ENCODE results near the gene USP3. TPM values are rescaled to one million over a fixed set of nuclear protein-coding genes. Genes with fewer than 3 reads are reported as not detected.

The USP3 gene
- total RNA-seq, 2 experiments from 2014 or later, result 57.1 to 58.6 TPM

DNA sequence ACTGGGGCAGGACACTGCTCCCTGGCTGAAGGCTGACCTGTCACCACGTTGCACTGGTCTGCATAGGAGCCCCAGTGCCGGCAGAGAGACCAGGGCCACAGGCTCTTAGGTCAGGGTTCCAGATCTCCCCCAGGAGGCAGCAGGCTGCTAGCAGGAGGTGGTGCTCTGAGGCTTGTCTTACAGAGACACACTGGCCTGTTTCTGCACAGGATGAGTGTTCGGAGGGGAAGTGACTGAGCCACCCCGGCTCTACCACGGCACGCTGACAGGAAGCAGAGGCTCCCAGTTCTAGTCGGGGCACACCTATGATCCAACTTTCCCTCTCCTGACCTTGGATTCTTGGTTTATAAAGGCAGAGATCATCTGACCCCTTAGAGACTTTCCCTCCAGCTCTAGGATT, 101.4 kb downstream of the USP3 start:
- H3K9me3 Mint-ChIP-seq, result no peaks in the 10 kb centered on the region
- POLR2A ChIA-PET, result interaction anchor here (1.0 to 2.7 kb wide), 2 partner anchors 91 to 101 kb away, joined by 3 to 12 read pairs; partner anchors contain the start of gene USP3
- peaks cover 44% of the 10 kb centered on the region for H3K4me1 Mint-ChIP-seq (ENCODE audit: low read depth)
- TF ChIP-seq, protein P1, sequence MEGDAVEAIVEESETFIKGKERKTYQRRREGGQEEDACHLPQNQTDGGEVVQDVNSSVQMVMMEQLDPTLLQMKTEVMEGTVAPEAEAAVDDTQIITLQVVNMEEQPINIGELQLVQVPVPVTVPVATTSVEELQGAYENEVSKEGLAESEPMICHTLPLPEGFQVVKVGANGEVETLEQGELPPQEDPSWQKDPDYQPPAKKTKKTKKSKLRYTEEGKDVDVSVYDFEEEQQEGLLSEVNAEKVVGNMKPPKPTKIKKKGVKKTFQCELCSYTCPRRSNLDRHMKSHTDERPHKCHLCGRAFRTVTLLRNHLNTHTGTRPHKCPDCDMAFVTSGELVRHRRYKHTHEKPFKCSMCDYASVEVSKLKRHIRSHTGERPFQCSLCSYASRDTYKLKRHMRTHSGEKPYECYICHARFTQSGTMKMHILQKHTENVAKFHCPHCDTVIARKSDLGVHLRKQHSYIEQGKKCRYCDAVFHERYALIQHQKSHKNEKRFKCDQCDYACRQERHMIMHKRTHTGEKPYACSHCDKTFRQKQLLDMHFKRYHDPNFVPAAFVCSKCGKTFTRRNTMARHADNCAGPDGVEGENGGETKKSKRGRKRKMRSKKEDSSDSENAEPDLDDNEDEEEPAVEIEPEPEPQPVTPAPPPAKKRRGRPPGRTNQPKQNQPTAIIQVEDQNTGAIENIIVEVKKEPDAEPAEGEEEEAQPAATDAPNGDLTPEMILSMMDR (IDR thresholded peaks at IDR 0.05), result no peak
- peaks cover 7% of the 10 kb centered on the region for H3K36me3 Mint-ChIP-seq (ENCODE audit: low read depth)
- H3K27me3 Mint-ChIP-seq, result no peaks in the 10 kb centered on the region
- intact Hi-C loops (cut with micrococcal nuclease), result loop anchor here (10.0 kb wide), 1 partner anchor 289 kb away; no protein-coding TSS in a partner anchor
- ATAC-seq, result peak; percentile 74
- CTCF ChIA-PET, result interaction anchor here (1.0 to 2.2 kb wide), 4 partner anchors 119 to 462 kb away, joined by 3 to 6 read pairs (median 4); partner anchors contain the start of gene DAPK2
- peak overlapping the region; percentile 84 for H3K27ac Mint-ChIP-seq
- peak; percentile 80 for DNase-seq
- no peak overlapping the region for H3K4me3 Mint-ChIP-seq

DNA sequence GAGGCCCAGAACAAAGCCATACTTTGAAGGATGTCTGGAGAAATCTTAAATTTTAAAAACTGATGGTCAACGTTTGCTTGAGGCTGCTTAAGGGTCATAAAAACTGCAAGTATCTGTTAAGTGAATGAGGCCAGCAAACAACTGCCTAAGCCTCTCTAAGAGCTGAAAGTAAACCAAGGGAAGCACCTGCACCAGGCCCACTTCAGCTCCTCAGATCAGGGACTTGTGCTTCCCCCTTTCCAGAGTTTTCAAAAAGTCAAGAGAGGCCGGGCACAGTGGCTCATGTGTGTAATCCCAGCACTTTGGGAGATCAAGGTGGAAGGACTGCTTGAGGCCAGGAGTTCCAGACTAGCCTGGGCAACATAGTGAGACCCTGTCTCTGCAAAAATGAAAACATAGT, 101.9 kb downstream of the USP3 start:
- intact Hi-C loops (cut with micrococcal nuclease), result loop anchor here (10.0 kb wide), 1 partner anchor 288 kb away; no protein-coding TSS in a partner anchor
- Mint-ChIP-seq H3K4me1 (ENCODE audit: low read depth) (peaks cover 48% of the 10 kb centered on the region), H3K36me3 (ENCODE audit: low read depth) (peaks cover 7% of the 10 kb centered on the region), H3K4me3 (no peak overlapping the region), H3K27ac (peak overlapping the region; percentile 84), H3K27me3 (no peaks in the 10 kb centered on the region), H3K9me3 (no peaks in the 10 kb centered on the region)
- POLR2A ChIA-PET, result interaction anchor here (1.0 to 2.7 kb wide), 2 partner anchors 91 to 102 kb away, joined by 3 to 12 read pairs; partner anchors contain the start of gene USP3
- no peak for DNase-seq
- CTCF ChIA-PET, result interaction anchor here (0.7 to 1.9 kb wide), 4 partner anchors 127 to 461 kb away, joined by 3 to 5 read pairs (median 4); partner anchors contain the start of gene DAPK2
- no peak for ATAC-seq
- TF ChIP-seq, protein P1 (IDR thresholded peaks at IDR 0.05), result no peak

DNA sequence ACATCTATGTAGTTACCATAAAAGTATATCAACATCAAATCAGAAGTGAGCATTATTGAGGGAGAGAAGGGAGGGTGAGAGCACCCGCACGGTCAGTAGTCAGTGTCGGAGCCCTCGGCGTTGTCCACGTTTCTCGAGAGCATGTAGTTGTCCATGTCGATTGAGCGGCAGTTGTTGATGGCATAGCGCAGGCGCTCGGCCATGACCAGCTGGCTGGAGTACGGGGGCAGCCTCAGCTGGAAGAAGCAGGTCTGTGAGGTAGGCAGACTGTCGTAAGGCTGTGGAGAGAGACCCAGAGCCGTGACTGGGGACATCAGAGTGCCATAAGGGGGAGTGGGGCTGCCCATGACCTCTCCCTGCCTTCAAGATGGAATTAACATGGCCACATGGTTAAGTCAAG, 104.6 kb downstream of the USP3 start:
- TF ChIP-seq, protein P1 (IDR thresholded peaks at IDR 0.05), result no peak
- CTCF ChIA-PET, result interaction anchor here (1.0 to 8.5 kb wide), 13 partner anchors 9 to 460 kb away, joined by 3 to 66 read pairs (median 7); partner anchors contain the start of gene USP3
- H3K27me3 Mint-ChIP-seq, result no peaks in the 10 kb centered on the region
- POLR2A ChIA-PET, result interaction anchor here (1.1 to 3.4 kb wide), 3 partner anchors 8 to 27 kb away, joined by 3 to 29 read pairs (median 4); no protein-coding TSS in a partner anchor
- DNase-seq (no peak), ATAC-seq (no peak)
- H3K27ac Mint-ChIP-seq, result no peak overlapping the region
- H3K9me3 Mint-ChIP-seq, result no peaks in the 10 kb centered on the region
- peaks cover 38% of the 10 kb centered on the region for H3K4me1 Mint-ChIP-seq (ENCODE audit: low read depth)
- no peak overlapping the region for H3K4me3 Mint-ChIP-seq
- peaks cover 10% of the 10 kb centered on the region for H3K36me3 Mint-ChIP-seq (ENCODE audit: low read depth)
- intact Hi-C loops (cut with micrococcal nuclease), result loop anchor here (10.0 kb wide), 1 partner anchor 286 kb away; no protein-coding TSS in a partner anchor

DNA sequence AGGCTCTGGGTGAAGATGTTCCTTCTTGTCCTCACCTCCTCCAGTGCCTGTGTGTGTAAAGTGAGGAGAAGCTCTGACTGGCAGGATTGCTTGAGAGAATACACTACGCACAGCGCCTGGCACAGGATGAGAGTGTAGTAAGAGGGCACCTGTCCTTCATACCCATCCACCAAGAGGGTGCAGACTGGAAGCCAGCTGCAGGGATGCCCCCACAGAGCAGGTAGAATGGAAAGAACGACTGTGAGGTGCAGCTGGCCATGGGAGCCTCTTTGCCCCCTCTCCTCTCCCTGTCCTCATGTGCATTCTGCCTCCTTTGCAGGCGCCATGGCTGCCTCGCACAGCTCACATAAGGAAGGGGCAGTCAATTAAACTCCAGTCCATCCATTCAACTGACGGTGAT, 105.1 kb downstream of the USP3 start:
- TF ChIP-seq, protein P1 (IDR thresholded peaks at IDR 0.05), result no peak
- intact Hi-C loops (cut with micrococcal nuclease), result loop anchor here (10.0 kb wide), 1 partner anchor 285 kb away; no protein-coding TSS in a partner anchor
- Mint-ChIP-seq H3K27me3 (no peaks in the 10 kb centered on the region), H3K27ac (peak overlapping the region; percentile 26), H3K4me3 (no peak overlapping the region), H3K4me1 (ENCODE audit: low read depth) (peaks cover 38% of the 10 kb centered on the region), H3K36me3 (ENCODE audit: low read depth) (peaks cover 11% of the 10 kb centered on the region), H3K9me3 (no peaks in the 10 kb centered on the region)
- DNase-seq, result no peak
- POLR2A ChIA-PET, result interaction anchor here (1.1 to 3.4 kb wide), 3 partner anchors 9 to 26 kb away, joined by 3 to 29 read pairs (median 4); no protein-coding TSS in a partner anchor
- CTCF ChIA-PET, result interaction anchor here (0.6 to 8.5 kb wide), 57 partner anchors 9 to 484 kb away, joined by 3 to 66 read pairs (median 4); partner anchors contain the start of genes CIAO2A and USP3
- ATAC-seq, result no peak

Measured in activated CD8-positive, alpha-beta T cell treated with anti-CD3 and anti-CD28 coated beads for 36 hours (primary cell).